HG02938 (cell line): Measurements from ENCODE around the gene SNTG2.

Experiments used
- ATAC-seq: cut with Tn5 transposase; IDR thresholded peaks from one replicate; pipeline ENCODE4 v1.9.1; 2021; ENCODE audit warnings: mild to moderate bottlenecking, moderate library complexity; ENCODE audit not compliant: unreplicated experiment

SNTG2 gene

GRCh38 chr2:1170241-1170640 is 219.6 kb downstream of the SNTG2 start:
- ATAC-seq, result no peak

GRCh38 chr2:1170711-1171110 is 220.1 kb downstream of the SNTG2 start:
- no peak for ATAC-seq

- no peak for ATAC-seq
Measured at GRCh38 chr2:1173528-1173927, 222.9 kb downstream of the SNTG2 start.

GRCh38 chr2:1181893-1182292 is 231.2 kb downstream of the SNTG2 start:
- ATAC-seq, result no peak

GRCh38 chr2:1183300-1183699 is 232.7 kb downstream of the SNTG2 start:
- no peak for ATAC-seq

- no peak for ATAC-seq
Measured at GRCh38 chr2:1186421-1186820, 235.8 kb downstream of the SNTG2 start.

- ATAC-seq, result no peak
Measured at GRCh38 chr2:1187189-1187588, 236.5 kb downstream of the SNTG2 start.

GRCh38 chr2:1192121-1192520 is 241.5 kb downstream of the SNTG2 start:
- no peak for ATAC-seq

- ATAC-seq, result no peak
Measured at GRCh38 chr2:1193801-1194200, 243.2 kb downstream of the SNTG2 start.

- no peak for ATAC-seq
Measured at GRCh38 chr2:1203772-1204171, 253.1 kb downstream of the SNTG2 start.

GRCh38 chr2:1205853-1206252 is 255.2 kb downstream of the SNTG2 start:
- ATAC-seq, result no peak

GRCh38 chr2:1207962-1208510 is 257.4 kb downstream of the SNTG2 start:
- ATAC-seq, result no peak

GRCh38 chr2:1208522-1208921 is 257.9 kb downstream of the SNTG2 start:
- no peak for ATAC-seq

- no peak for ATAC-seq
Measured at GRCh38 chr2:1209246-1209645, 258.6 kb downstream of the SNTG2 start.

GRCh38 chr2:1209761-1210160 is 259.1 kb downstream of the SNTG2 start:
- ATAC-seq, result no peak

- ATAC-seq, result no peak
Measured at GRCh38 chr2:1210352-1210751, 259.7 kb downstream of the SNTG2 start.

- ATAC-seq, result no peak
Measured at GRCh38 chr2:1219901-1220573, 269.4 kb downstream of the SNTG2 start.

- no peak for ATAC-seq
Measured at GRCh38 chr2:1222056-1222455, 271.4 kb downstream of the SNTG2 start.

GRCh38 chr2:1223791-1224190 is 273.1 kb downstream of the SNTG2 start:
- no peak for ATAC-seq

GRCh38 chr2:1224901-1225300 is 274.3 kb downstream of the SNTG2 start:
- ATAC-seq, result no peak

- no peak for ATAC-seq
Measured at GRCh38 chr2:1226766-1227165, 276.1 kb downstream of the SNTG2 start.

- no peak for ATAC-seq
Measured at GRCh38 chr2:1227274-1227900, 276.7 kb downstream of the SNTG2 start.
